HepG2 (cell line): Measurements from ENCODE around the gene CTCF. TPM values are rescaled to one million over a fixed set of nuclear protein-coding genes. Genes with fewer than 3 reads are reported as not detected.

Experiments used
- ATF7 ChIP-seq, 2 experiments: fragments of 450-650 bp in 1 of 2; sonication (generic) in 1 of 2; formaldehyde crosslinking in 1 of 2; IDR thresholded peaks; 2 replicates each; pipeline versions ENCODE4 v1.4.0 to v1.6.1; 2016 to 2020; ENCODE audit warnings: antibody characterized with exemption in 1 of 2, mild to moderate bottlenecking in 1 of 2, missing genetic modification reagents in 1 of 2
- EHMT2 ChIP-seq: fragments of 200-600 bp; sonication (generic); IDR thresholded peaks from 2 replicates; pipeline ENCODE4 v1.7.0; 2017; ENCODE audit warnings: antibody characterized with exemption, low read depth, low read length, borderline replicate concordance
- GABPA ChIP-seq, 2 experiments: IDR thresholded peaks; 2 replicates each; pipeline ENCODE4 v1.6.1; 2011 to 2016; ENCODE audit warnings: low read depth in 2 of 2, low read length in 1 of 2, missing biosample characterization in 1 of 2, missing genetic modification characterization in 1 of 2
- KDM4B ChIP-seq: sonication (generic); formaldehyde crosslinking; IDR thresholded peaks from 2 replicates; pipeline ENCODE4 v1.4.0; 2020; ENCODE audit warnings: missing genetic modification reagents
- MBD4 ChIP-seq: IDR thresholded peaks from 2 replicates; pipeline ENCODE4 v1.6.1; 2012; ENCODE audit warnings: low read length, inconsistent platforms, borderline replicate concordance
- ONECUT2 ChIP-seq: sonication (generic); formaldehyde crosslinking; IDR thresholded peaks from 2 replicates; pipeline ENCODE4 v1.4.0; 2020; ENCODE audit warnings: missing genetic modification reagents
- U2AF2 ChIP-seq: fragments of 200-400 bp; formaldehyde crosslinking; IDR thresholded peaks from 2 replicates; pipeline ENCODE4 v1.6.1; 2017; ENCODE audit warnings: low read depth, mild to moderate bottlenecking, low read length
- ZBTB7B ChIP-seq: sonication (generic); formaldehyde crosslinking; IDR thresholded peaks from 2 replicates; pipeline ENCODE4 v1.4.0; 2020; ENCODE audit warnings: missing genetic modification reagents
- ZFP36L1 ChIP-seq: sonication (generic); formaldehyde crosslinking; IDR thresholded peaks from 2 replicates; pipeline ENCODE4 v1.8.0; 2022; ENCODE audit warnings: mild to moderate bottlenecking, missing genetic modification reagents, moderate library complexity
- ZNF460 ChIP-seq: sonication (generic); formaldehyde crosslinking; IDR thresholded peaks from 2 replicates; pipeline ENCODE4 v1.5.1; 2020; ENCODE audit warnings: missing genetic modification reagents, mild to moderate bottlenecking, borderline replicate concordance
- ZNF549 ChIP-seq: sonication (generic); formaldehyde crosslinking; IDR thresholded peaks from 2 replicates; pipeline ENCODE4 v1.5.0; 2020; ENCODE audit warnings: missing genetic modification reagents
- ZNF557 ChIP-seq: sonication (generic); formaldehyde crosslinking; IDR thresholded peaks from 2 replicates; pipeline ENCODE4 v1.4.0; 2020; ENCODE audit warnings: missing genetic modification reagents
- polyA plus RNA-seq, 8 experiments: library from polyadenylated mRNA; depleted of rRNA in 3 of 8; stranded (reverse) in 7 of 8; unstranded in 1 of 8; fragments of >200 nt; fragmentation: Illumina TruSeq in 4 of 8; extraction: Trizol in 4 of 8; gene quantifications; 2 replicates each; pipeline versions ENCODE4 v1.2.1 to v1.2.3, GENCODE V29; 2011 to 2016; ENCODE audit warnings: low read depth in 4 of 8, missing spikeins in 1 of 8, mixed read lengths in 1 of 8; ENCODE audit not compliant: insufficient read depth in 1 of 8
- total RNA-seq, 5 experiments: library from RNA; depleted of rRNA; stranded (reverse); fragments of >200 nt; fragmentation: Illumina TruSeq; extraction: Trizol; gene quantifications; 2 replicates each; pipeline ENCODE4 v1.2.3, GENCODE V29; 2016; ENCODE audit warnings: low read depth in 1 of 5
- TF ChIP-seq, protein P1 (sequence below): sonication (generic); formaldehyde crosslinking; IDR thresholded peaks from 2 replicates; pipeline ENCODE4 v1.5.0; 2020; ENCODE audit warnings: mild to moderate bottlenecking, missing genetic modification reagents, borderline replicate concordance
- TF ChIP-seq, protein P2 (sequence below): sonication (generic); formaldehyde crosslinking; IDR thresholded peaks from 2 replicates; pipeline ENCODE4 v1.8.1; 2022; ENCODE audit warnings: low read depth, mild to moderate bottlenecking, missing genetic modification reagents
- TF ChIP-seq, protein P3 (sequence below): sonication (generic); formaldehyde crosslinking; IDR thresholded peaks from 2 replicates; pipeline ENCODE4 v1.4.0; 2020; ENCODE audit warnings: mild to moderate bottlenecking, missing genetic modification reagents
- TF ChIP-seq, protein P4 (sequence below): sonication (generic); formaldehyde crosslinking; conservative IDR thresholded peaks from 2 replicates; pipeline ENCODE4 v1.5.0; 2020; ENCODE audit warnings: missing genetic modification reagents
- TF ChIP-seq, protein P5 (sequence below): sonication (generic); formaldehyde crosslinking; IDR thresholded peaks from 2 replicates; pipeline ENCODE4 v1.5.0; 2020; ENCODE audit warnings: missing genetic modification reagents, mild to moderate bottlenecking, borderline replicate concordance
- TF ChIP-seq, protein P6 (sequence below): conservative IDR thresholded peaks from 2 replicates; pipeline ENCODE4 v1.6.1; 2018; ENCODE audit warnings: missing genetic modification reagents

CTCF gene
- total and polyA plus RNA-seq, 2 of the 13 experiments (the other 11 are each of a cell fraction or from before 2014, with no cell fraction given): 19.5 to 37.5 TPM

DNA sequence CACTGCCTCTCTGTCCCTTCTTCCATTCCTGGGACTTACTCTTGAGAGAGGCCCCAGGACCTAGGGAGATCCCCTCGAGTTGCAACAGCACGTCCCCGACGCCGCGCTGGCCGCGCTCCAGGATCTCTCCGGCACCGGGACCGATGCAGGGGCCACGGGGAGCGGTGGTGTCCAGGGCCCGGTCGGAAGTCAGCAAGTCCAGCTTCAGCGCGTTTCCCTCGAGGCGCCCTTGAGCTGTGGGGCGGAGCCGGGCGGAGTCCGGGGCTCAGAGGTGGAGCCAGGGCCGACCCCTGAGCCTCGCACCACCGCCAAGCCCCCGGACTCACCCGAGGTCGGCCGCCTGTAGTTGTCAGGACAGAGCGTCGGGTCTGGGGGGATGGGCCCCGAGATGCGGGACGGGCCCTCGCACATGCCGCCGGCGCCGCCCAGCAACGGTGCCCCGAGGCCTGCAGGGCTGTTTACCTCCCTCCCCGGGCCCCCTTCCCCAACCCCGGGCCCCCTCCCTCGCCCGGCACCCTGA, 103.8 kb downstream of the CTCF start (continued):
- TF ChIP-seq, protein P1, sequence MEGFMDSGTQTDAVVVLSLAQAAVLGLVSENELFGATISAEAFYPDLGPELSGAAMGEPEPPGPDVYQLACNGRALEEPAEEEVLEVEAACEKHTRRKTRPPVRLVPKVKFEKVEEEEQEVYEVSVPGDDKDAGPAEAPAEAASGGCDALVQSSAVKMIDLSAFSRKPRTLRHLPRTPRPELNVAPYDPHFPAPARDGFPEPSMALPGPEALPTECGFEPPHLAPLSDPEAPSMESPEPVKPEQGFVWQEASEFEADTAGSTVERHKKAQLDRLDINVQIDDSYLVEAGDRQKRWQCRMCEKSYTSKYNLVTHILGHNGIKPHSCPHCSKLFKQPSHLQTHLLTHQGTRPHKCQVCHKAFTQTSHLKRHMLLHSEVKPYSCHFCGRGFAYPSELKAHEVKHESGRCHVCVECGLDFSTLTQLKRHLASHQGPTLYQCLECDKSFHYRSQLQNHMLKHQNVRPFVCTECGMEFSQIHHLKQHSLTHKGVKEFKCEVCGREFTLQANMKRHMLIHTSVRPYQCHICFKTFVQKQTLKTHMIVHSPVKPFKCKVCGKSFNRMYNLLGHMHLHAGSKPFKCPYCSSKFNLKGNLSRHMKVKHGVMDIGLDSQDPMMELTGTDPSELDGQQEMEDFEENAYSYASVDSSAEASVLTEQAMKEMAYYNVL: peak; percentile 63; the same call in 1 of the 2 replicates
- TF ChIP-seq ZNF549: no peak
- no peak for TF ChIP-seq GABPA (IDR thresholded peaks at IDR 0.05; ENCODE audit: low read depth, low read length)
- peak; percentile 53 for TF ChIP-seq GABPA (CRISPR knock-in tag; IDR thresholded peaks at IDR 0.05; ENCODE audit: low read depth)
- TF ChIP-seq MBD4: no peak
- TF ChIP-seq ZBTB7B: peak; percentile 61; the same call in 1 of the 2 replicates
- TF ChIP-seq, protein P2, sequence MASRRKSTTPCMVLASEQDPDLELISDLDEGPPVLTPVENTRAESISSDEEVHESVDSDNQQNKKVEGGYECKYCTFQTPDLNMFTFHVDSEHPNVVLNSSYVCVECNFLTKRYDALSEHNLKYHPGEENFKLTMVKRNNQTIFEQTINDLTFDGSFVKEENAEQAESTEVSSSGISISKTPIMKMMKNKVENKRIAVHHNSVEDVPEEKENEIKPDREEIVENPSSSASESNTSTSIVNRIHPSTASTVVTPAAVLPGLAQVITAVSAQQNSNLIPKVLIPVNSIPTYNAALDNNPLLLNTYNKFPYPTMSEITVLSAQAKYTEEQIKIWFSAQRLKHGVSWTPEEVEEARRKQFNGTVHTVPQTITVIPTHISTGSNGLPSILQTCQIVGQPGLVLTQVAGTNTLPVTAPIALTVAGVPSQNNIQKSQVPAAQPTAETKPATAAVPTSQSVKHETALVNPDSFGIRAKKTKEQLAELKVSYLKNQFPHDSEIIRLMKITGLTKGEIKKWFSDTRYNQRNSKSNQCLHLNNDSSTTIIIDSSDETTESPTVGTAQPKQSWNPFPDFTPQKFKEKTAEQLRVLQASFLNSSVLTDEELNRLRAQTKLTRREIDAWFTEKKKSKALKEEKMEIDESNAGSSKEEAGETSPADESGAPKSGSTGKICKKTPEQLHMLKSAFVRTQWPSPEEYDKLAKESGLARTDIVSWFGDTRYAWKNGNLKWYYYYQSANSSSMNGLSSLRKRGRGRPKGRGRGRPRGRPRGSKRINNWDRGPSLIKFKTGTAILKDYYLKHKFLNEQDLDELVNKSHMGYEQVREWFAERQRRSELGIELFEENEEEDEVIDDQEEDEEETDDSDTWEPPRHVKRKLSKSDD (CRISPR knock-in tag): peak; percentile 19; the same call in 1 of the 2 replicates
- TF ChIP-seq ONECUT2 (CRISPR knock-in tag): no peak
- TF ChIP-seq, protein P3, sequence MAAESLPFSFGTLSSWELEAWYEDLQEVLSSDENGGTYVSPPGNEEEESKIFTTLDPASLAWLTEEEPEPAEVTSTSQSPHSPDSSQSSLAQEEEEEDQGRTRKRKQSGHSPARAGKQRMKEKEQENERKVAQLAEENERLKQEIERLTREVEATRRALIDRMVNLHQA: no peak
- TF ChIP-seq ZNF557 (CRISPR knock-in tag): no peak
- TF ChIP-seq U2AF2: no peak
- TF ChIP-seq, protein P4, sequence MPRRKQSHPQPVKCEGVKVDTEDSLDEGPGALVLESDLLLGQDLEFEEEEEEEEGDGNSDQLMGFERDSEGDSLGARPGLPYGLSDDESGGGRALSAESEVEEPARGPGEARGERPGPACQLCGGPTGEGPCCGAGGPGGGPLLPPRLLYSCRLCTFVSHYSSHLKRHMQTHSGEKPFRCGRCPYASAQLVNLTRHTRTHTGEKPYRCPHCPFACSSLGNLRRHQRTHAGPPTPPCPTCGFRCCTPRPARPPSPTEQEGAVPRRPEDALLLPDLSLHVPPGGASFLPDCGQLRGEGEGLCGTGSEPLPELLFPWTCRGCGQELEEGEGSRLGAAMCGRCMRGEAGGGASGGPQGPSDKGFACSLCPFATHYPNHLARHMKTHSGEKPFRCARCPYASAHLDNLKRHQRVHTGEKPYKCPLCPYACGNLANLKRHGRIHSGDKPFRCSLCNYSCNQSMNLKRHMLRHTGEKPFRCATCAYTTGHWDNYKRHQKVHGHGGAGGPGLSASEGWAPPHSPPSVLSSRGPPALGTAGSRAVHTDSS (CRISPR knock-in tag): no peak
- TF ChIP-seq, protein P5, sequence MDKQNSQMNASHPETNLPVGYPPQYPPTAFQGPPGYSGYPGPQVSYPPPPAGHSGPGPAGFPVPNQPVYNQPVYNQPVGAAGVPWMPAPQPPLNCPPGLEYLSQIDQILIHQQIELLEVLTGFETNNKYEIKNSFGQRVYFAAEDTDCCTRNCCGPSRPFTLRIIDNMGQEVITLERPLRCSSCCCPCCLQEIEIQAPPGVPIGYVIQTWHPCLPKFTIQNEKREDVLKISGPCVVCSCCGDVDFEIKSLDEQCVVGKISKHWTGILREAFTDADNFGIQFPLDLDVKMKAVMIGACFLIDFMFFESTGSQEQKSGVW (CRISPR knock-in tag): no peak
- TF ChIP-seq, protein P6, sequence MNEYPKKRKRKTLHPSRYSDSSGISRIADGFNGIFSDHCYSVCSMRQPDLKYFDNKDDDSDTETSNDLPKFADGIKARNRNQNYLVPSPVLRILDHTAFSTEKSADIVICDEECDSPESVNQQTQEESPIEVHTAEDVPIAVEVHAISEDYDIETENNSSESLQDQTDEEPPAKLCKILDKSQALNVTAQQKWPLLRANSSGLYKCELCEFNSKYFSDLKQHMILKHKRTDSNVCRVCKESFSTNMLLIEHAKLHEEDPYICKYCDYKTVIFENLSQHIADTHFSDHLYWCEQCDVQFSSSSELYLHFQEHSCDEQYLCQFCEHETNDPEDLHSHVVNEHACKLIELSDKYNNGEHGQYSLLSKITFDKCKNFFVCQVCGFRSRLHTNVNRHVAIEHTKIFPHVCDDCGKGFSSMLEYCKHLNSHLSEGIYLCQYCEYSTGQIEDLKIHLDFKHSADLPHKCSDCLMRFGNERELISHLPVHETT (CRISPR knock-in tag): peak; percentile 70; the same call in 1 of the 2 replicates
- 0 out of 2 replicates have a peak, but pooled peaks have one; percentile 38 for TF ChIP-seq KDM4B (CRISPR knock-in tag)
- TF ChIP-seq ZNF460 (CRISPR knock-in tag): no peak
- TF ChIP-seq EHMT2: no peak
- TF ChIP-seq ATF7 (IDR thresholded peaks at IDR 0.05): no peak
- TF ChIP-seq ATF7 (CRISPR knock-in tag; IDR thresholded peaks at IDR 0.05): no peak
- 0 out of 2 replicates have a peak, but pooled peaks have one; percentile 25 for TF ChIP-seq ZFP36L1 (CRISPR knock-in tag)
